ENCODE results near the gene SLC8B1.

Gene SLC8B1

GRCh38 chr12:113334786-113335539, at the start of gene SLC8B1:
Gene SLC8B1, minus strand, starts transcription at chr12:113335109. Its CDS starts 2,231 bp downstream, at chr12:113332878.
- TF ChIP-seq CTCF (conservative IDR thresholded peaks at IDR 0.05), result no peak
- H3K27ac ChIP-seq, result peak within 1 kb of the TSS; percentile 45; the same call in 1 of the 2 replicates

GRCh38 chr12:113382206-113382605, 47.3 kb upstream of the SLC8B1 start:
- H3K27ac ChIP-seq, result no peak overlapping the region
- TF ChIP-seq CTCF (conservative IDR thresholded peaks at IDR 0.05), result no peak

GRCh38 chr12:113381220-113381619, 46.3 kb upstream of the SLC8B1 start:
- no peak for TF ChIP-seq CTCF (conservative IDR thresholded peaks at IDR 0.05)
- no peak overlapping the region for H3K27ac ChIP-seq

- H3K27ac ChIP-seq, result no peak overlapping the region
- peak; percentile 12; the same call in 1 of the 2 replicates for TF ChIP-seq CTCF (conservative IDR thresholded peaks at IDR 0.05)
Measured at GRCh38 chr12:113378291-113378690, 43.4 kb upstream of the SLC8B1 start.

- H3K27ac ChIP-seq, result no peak overlapping the region
- TF ChIP-seq CTCF (conservative IDR thresholded peaks at IDR 0.05), result no peak
Measured at GRCh38 chr12:113374823-113375428, 40.0 kb upstream of the SLC8B1 start.

GRCh38 chr12:113373969-113374368, 39.1 kb upstream of the SLC8B1 start:
- no peak for TF ChIP-seq CTCF (conservative IDR thresholded peaks at IDR 0.05)
- H3K27ac ChIP-seq, result no peak overlapping the region

- no peak for TF ChIP-seq CTCF (conservative IDR thresholded peaks at IDR 0.05)
- no peak overlapping the region for H3K27ac ChIP-seq
Measured at GRCh38 chr12:113373440-113373839, 38.5 kb upstream of the SLC8B1 start.
